Stimulated activated CD8-positive, alpha-beta memory T cell treated with anti-CD3 and anti-CD28 coated beads, Interleukin-15, amount 100 ng/mL, for 1 hour (primary cell): ENCODE measurements around the gene PTPN14.

Source experiments
- DNase-seq: peaks from one replicate; pipeline ENCODE4 v3.0.0-alpha.2; 2020; ENCODE audit warnings: low read depth

Gene PTPN14

DNA sequence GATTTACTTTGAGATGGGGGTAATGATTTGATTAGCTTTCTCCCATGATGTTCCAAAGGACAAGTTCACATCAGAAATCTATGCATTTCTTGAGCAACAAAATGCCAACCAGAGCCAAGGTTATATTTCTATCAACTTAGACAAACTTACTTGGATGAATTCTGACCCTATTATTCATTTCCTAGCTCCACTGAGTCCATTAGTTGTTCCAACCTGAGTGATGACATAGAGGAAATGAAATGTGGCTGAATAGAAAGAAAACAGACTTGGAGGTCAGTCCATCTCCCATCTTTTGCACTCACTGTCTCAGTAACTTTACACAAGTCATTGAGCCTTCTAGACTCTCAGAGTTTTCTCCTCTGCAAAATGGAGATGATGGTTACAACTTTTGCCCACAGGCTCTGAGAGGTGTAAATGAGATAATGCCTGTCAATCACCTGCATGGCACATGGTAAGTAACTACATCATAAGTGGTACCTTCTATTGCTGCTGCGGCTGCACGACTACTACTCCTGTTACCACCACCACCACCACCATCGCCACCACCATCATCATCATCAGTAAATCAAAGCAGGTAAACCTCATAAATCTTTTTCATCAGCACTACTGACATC is 98.2 kb downstream of the PTPN14 start:
- no peak for DNase-seq

DNA sequence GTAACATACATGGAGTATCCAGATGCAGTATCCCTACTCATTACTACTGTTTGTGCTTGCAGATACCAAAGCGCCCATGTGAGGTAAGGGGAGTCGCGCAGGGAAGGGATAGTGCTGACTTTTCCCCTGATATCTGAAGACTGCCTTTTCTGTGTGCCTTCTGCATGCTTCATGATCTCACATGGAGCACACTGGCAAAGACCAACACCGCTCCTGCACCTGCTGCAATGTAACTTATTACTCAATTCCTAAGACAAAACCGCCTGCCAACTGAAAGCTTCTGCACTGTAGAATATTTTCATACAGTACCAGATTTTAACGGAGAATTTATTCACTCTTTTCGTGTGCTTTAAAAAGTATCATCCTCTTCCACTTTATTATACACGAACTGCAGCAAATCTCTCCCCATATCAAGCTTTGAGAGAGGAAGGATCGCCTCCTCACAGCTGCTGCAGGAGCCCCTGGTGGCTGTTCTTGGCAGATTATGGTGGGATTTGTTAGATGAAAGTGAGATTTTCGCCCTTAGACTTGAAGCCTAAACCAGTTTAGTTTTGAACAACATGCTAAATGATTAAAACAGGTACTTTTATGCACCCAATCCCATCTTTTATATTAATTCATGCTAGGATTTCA is 99.1 kb downstream of the PTPN14 start:
- DNase-seq, result no peak

DNA sequence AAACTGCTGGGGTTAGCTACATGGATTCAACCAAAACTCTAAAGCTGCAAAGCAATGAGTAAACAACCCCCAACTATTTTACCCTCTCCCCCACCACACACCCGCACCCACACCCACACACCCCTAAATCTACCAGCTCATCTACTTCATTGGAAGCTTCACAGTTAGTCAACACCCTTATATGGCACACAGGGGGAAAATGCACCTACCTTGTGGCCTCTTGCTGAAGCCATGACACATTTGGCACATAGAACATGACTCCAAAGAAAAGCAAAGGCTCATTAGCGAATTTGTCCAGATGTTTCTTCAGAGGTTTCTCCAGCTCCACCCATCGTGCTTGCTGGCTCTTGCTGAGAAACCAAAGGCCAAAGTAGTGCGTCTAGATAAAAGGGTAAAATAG is 99.8 kb downstream of the PTPN14 start:
- no peak for DNase-seq

- no peak for DNase-seq
Observed at GRCh38 chr1:214449371-214449770, 102.0 kb downstream of the PTPN14 start.

DNA sequence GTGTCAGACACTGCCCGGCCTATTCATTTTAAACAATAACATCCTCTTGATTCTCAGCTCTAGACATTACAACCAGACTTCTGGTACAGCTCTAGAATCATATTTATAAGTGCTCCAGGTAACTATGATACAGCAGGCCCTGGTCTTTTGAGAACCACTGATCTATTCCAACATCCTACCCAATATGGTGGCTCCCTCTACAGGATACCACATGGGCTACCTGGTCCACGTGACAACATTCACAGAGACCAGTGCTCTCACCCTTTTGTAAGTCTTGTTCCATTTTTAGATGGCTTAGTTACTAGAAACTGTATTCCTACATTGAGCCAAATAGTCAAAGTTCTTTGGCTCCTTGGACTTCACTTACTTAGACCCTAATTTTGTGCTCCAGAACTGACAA is 102.9 kb downstream of the PTPN14 start:
- DNase-seq, result no peak

GRCh38 chr1:214447557-214447871 is 103.9 kb downstream of the PTPN14 start:
- no peak for DNase-seq

- no peak for DNase-seq
Observed at GRCh38 chr1:214446772-214447556, 104.4 kb downstream of the PTPN14 start.

GRCh38 chr1:214445831-214446614 is 105.4 kb downstream of the PTPN14 start:
- no peak for DNase-seq

GRCh38 chr1:214445199-214445598 is 106.2 kb downstream of the PTPN14 start:
- no peak for DNase-seq

GRCh38 chr1:214444182-214444939 is 107.0 kb downstream of the PTPN14 start:
- DNase-seq, result no peak

DNA sequence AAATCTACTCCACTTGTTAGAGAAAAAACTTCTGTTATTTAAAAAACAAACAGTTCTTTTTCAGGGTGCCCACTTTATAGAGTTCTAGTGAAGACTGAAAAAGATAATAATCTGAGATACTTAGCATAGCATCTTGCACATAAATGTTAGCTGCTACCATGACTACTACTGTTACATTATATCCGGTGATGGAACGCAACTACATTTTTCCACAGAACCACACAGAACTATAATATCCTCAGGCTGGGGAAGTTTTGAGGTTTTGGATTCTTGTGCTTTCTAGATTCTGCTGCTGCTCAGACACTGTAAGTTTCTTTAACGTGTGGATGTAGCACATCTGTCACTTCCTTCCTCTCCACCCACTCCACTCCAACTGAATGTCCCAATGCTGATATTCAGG is 110.3 kb downstream of the PTPN14 start:
- DNase-seq, result no peak

GRCh38 chr1:214440219-214440965 is 111.0 kb downstream of the PTPN14 start:
- no peak for DNase-seq

DNA sequence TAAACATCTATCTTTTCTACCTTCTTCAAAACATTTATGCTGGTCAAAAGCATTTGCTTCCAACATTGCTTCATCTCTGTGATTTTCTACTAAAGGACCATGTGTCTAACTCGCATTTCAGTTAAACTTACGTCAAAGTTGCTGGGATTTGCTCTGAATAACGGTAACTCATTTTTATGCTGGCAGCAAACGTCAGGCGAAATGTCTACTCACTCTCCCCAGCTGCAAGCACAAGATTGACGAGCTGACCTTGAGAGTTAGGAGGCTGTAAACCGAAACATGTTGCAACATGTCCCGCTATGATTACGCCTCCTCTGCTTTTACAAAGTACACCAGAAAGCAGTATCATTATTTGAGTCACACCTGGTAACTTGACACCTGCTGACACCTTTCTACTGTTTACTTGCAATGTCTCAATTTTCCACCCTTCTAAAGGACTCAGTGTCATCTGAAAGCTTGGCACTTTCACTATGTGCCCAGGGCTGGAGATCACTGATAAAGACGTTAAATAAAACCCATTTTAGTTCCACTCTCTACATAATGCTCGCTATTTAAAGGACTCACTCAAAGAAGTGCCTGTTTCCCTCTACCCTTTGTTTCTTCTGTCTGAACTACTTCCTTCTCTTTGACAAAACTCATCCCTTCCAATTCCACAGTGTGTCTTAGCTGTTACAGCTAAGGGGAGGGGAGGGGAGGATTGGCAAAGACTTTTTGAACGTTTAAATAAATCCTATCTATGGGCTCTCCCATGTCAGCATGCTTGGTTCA is 111.9 kb downstream of the PTPN14 start:
- no peak for DNase-seq

GRCh38 chr1:214438530-214438929 is 112.9 kb downstream of the PTPN14 start:
- no peak for DNase-seq

DNA sequence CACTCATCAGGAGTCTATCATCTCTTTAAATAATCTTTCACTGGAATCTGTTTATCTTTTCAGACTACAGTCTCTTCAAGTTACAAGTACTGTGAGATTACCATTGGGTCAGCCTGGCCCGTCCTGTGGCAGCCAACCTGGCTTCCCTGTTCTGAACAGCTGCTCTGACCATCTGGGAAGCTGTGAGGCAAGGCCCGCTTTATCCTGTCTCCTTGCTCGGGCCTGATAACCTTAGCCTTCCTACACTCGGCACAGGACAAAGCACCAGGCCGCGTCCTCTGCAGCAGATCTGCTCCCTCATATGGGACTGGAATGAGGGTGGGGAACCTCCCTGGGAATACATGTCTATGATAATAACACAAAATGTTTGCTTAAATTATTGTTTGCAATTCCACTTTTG is 113.3 kb downstream of the PTPN14 start:
- no peak for DNase-seq

- no peak for DNase-seq
Observed at GRCh38 chr1:214435867-214436266, 115.5 kb downstream of the PTPN14 start.

GRCh38 chr1:214432245-214432644 is 119.2 kb downstream of the PTPN14 start:
- DNase-seq, result no peak

- no peak for DNase-seq
Observed at GRCh38 chr1:214429951-214430770, 121.2 kb downstream of the PTPN14 start.

GRCh38 chr1:214427871-214428277 is 123.5 kb downstream of the PTPN14 start:
- peak; percentile 6 for DNase-seq

DNA sequence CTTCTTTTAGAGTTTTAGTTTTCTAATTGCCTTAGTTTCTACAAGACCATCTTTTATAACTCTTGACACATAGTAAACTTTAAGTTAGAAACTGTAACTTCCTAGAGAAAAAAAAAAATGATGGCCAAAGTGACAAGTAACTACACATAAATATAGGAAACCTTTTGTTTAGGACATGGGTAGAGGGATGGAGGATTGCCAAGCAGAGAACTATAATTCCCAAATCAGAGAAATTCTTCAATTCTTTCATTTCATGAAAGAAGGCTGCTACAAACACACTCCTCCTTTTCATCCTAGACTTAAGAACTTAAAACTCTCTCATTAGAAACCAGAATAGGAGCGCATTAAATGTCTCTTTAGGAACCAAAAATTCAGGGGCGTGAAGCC is 125.0 kb downstream of the PTPN14 start:
- DNase-seq, result no peak
